K562 (cell line): ENCODE data around the gene INPP5D. TPM values are rescaled to one million over a fixed set of nuclear protein-coding genes. Genes with fewer than 3 reads are reported as not detected.

Source experiments
- ATAC-seq: fragments of 200-7000 bp; cut with Tn5 transposase; 3 replicates; pipeline ENCODE4 v1.9.1; 2020; ENCODE audit warnings: moderate library complexity
- BruUV-seq: library from RNA; stranded (reverse); fragments of 400-500 nt; replicated peaks from 2 replicates; lab custom pipeline; 2021; lab: Mats Ljungman, UMichigan
- CTCF ChIA-PET: fragments of 300-600 bp; formaldehyde crosslinking; extraction: SDS; loops from one replicate; lab custom pipeline; 2021; ENCODE audit warnings: low intra/inter-chr PET ratio; lab: Yijun Ruan, JAX
- POLR2A ChIA-PET: fragments of 300-600, 350-650 bp; sonication (Branson Sonifier 250); formaldehyde crosslinking; extraction: SDS; loops from one replicate; lab custom pipeline; 2021; ENCODE audit warnings: antibody characterized with exemption, inconsistent platforms; lab: Yijun Ruan, JAX
- DNase-seq, 4 experiments: peaks; one replicate each; pipeline versions ENCODE4 v3.0.0 to v3.0.0-alpha.2; 2011 to 2018; ENCODE audit warnings: low spot score in 3 of 4, mixed read lengths in 3 of 4; ENCODE audit errors: extremely low read depth in 1 of 4
- FAIRE-seq: peaks from 2 replicates; lab custom pipeline; 2011; peaks lifted over from hg19 to GRCh38; lab: Jason Lieb, UNC
- H2AFZ ChIP-seq: 2 replicates; pipeline ENCODE4 v1.6.0; 2011; ENCODE audit warnings: low read depth, low read length, control low read depth, inconsistent platforms
- H3K27ac ChIP-seq: fragments of 200-600 bp; 3 replicates; pipeline ENCODE4 v1.8.0; 2011; ENCODE audit warnings: low read depth, mild to moderate bottlenecking, control low read depth, inconsistent platforms, low read length, moderate library complexity, mixed read lengths; ENCODE audit errors: extremely low read depth
- H3K27me3 ChIP-seq, 2 experiments: fragments of 300-600 bp in 1 of 2; 2 replicates in 1 of 2; 3 replicates in 1 of 2; pipeline versions ENCODE4 v1.6.0 to v1.8.0; 2011; ENCODE audit warnings: inconsistent platforms in 2 of 2, low read length in 2 of 2, mild to moderate bottlenecking in 1 of 2, mixed read lengths in 1 of 2, moderate library complexity in 1 of 2; ENCODE audit not compliant: control insufficient read depth in 2 of 2, insufficient read depth in 2 of 2
- H3K36me3 ChIP-seq: fragments of 300-600 bp; 3 replicates; pipeline ENCODE4 v1.8.0; 2011; ENCODE audit warnings: mild to moderate bottlenecking, low read length, inconsistent platforms; ENCODE audit not compliant: control insufficient read depth, insufficient read depth
- H3K4me1 ChIP-seq, 2 experiments: fragments of 200-600 bp in 1 of 2; replicated peaks in 1 of 2; 2 replicates in 1 of 2; 3 replicates in 1 of 2; pipeline versions ENCODE4 v1.5.1 to v1.8.0; 2011; ENCODE audit warnings: inconsistent platforms in 2 of 2, low read length in 2 of 2, mild to moderate bottlenecking in 1 of 2, mixed read lengths in 1 of 2, moderate library complexity in 1 of 2; ENCODE audit not compliant: control insufficient read depth in 2 of 2, insufficient read depth in 2 of 2
- H3K4me2 ChIP-seq: 2 replicates; pipeline ENCODE4 v1.6.1; 2011; ENCODE audit warnings: low read length, control low read depth, inconsistent platforms, mixed read lengths; ENCODE audit not compliant: insufficient read depth
- H3K4me3 ChIP-seq: fragments of 200-600 bp; sonication (generic), shearing (Covaris generic); 2 replicates; pipeline ENCODE4 v1.5.1; 2016; ENCODE audit warnings: control low read depth, inconsistent platforms
- H3K79me2 ChIP-seq: fragments of 200-600 bp; 3 replicates; pipeline ENCODE4 v1.8.0; 2011; ENCODE audit warnings: low read length, inconsistent platforms; ENCODE audit not compliant: control insufficient read depth, insufficient read depth
- H3K9ac ChIP-seq, 2 experiments: 2 replicates each; pipeline versions ENCODE4 v1.6.0 to v1.6.1; 2011; ENCODE audit warnings: low read depth in 2 of 2, low read length in 2 of 2, control low read depth in 1 of 2, inconsistent platforms in 1 of 2, mild to moderate bottlenecking in 1 of 2, mixed read lengths in 1 of 2; ENCODE audit not compliant: insufficient read depth in 1 of 2
- H3K9me1 ChIP-seq: one replicate; pipeline ENCODE4 v1.6.0; 2011; ENCODE audit warnings: inconsistent platforms, mild to moderate bottlenecking, low read length, moderate library complexity; ENCODE audit not compliant: control insufficient read depth, insufficient read depth
- H3K9me3 ChIP-seq: replicated peaks from 2 replicates; pipeline ENCODE4 v1.5.1; 2011; ENCODE audit warnings: low read depth, low read length, inconsistent platforms; ENCODE audit not compliant: control insufficient read depth, insufficient read depth
- H4K20me1 ChIP-seq: replicated peaks from 2 replicates; pipeline ENCODE4 v1.6.1; 2011; ENCODE audit warnings: low read length, inconsistent platforms, mixed read lengths; ENCODE audit not compliant: control insufficient read depth, insufficient read depth
- ATF7 ChIP-seq: fragments of 450-650 bp; IDR thresholded peaks from 2 replicates; pipeline ENCODE4 v1.7.1; 2014; ENCODE audit warnings: mild to moderate bottlenecking, moderate library complexity
- BRD4 ChIP-seq: fragments of 200-600 bp; sonication (generic); IDR thresholded peaks from 2 replicates; pipeline ENCODE4 v1.6.1; 2017; ENCODE audit warnings: inconsistent platforms
- CBX8 ChIP-seq: fragments of 200-600 bp; sonication (generic); IDR thresholded peaks from 2 replicates; pipeline ENCODE4 v1.6.1; 2012; ENCODE audit warnings: borderline replicate concordance, mixed run types, low read depth, mild to moderate bottlenecking, moderate library complexity, mixed read lengths, low read length, control low read depth, inconsistent platforms; ENCODE audit not compliant: poor library complexity, severe bottlenecking; ENCODE audit errors: extremely low read depth
- ESRRB ChIP-seq: fragments of 250-450 bp; sonication (Bioruptor Pico); IDR thresholded peaks from 2 replicates; pipeline ENCODE4 v1.5.0; 2020; ENCODE audit warnings: mild to moderate bottlenecking, moderate library complexity, borderline replicate concordance
- EZH2 ChIP-seq: IDR thresholded peaks from 2 replicates; pipeline ENCODE4 v1.6.1; 2012; ENCODE audit warnings: low read depth, mild to moderate bottlenecking, inconsistent platforms, low read length, borderline replicate concordance
- FUS ChIP-seq: fragments of 200-400 bp; formaldehyde crosslinking; optimal IDR thresholded peaks from 2 replicates; pipeline ENCODE3; 2017; ENCODE audit warnings: low read depth, low read length
- GATAD2A ChIP-seq: fragments of 450-650 bp; IDR thresholded peaks from 2 replicates; pipeline ENCODE4 v1.6.1; 2017
- HNRNPUL1 ChIP-seq: fragments of 200-400 bp; formaldehyde crosslinking; IDR thresholded peaks from 2 replicates; pipeline ENCODE4 v1.6.1; 2017; ENCODE audit warnings: low read length
- NR2C2 ChIP-seq, 2 experiments: fragments of 200-800 bp in 1 of 2; sonication (Bioruptor generic) in 1 of 2; sonication (generic) in 1 of 2; formaldehyde crosslinking in 1 of 2; IDR thresholded peaks; 2 replicates each; pipeline versions ENCODE4 v1.6.1 to v1.8.0; 2016 to 2022; ENCODE audit warnings: mild to moderate bottlenecking in 1 of 2, missing compliant biosample characterization in 1 of 2, missing genetic modification characterization in 1 of 2, missing genetic modification reagents in 1 of 2
- OTX1 ChIP-seq: fragments of 450-650 bp; formaldehyde crosslinking; IDR thresholded peaks from 2 replicates; pipeline ENCODE4 v1.4.0; 2022; ENCODE audit warnings: mild to moderate bottlenecking
- POLR2AphosphoS2 ChIP-seq: IDR thresholded peaks from 2 replicates; pipeline ENCODE4 v1.6.1; 2012; ENCODE audit warnings: low read length, improper control_type of control experiment
- RAD21 ChIP-seq, 2 experiments: fragments of 250-450 bp in 1 of 2; fragments of 450-650 bp in 1 of 2; sonication (Bioruptor Pico) in 1 of 2; formaldehyde crosslinking in 1 of 2; IDR thresholded peaks in 1 of 2; conservative IDR thresholded peaks in 1 of 2; 2 replicates each; pipeline versions ENCODE4 v1.4.0 to v1.8.0; 2020 to 2022; ENCODE audit warnings: mild to moderate bottlenecking in 2 of 2, moderate library complexity in 1 of 2
- SMARCE1 ChIP-seq: fragments of 450-650 bp; IDR thresholded peaks from 2 replicates; pipeline ENCODE4 v1.7.1; 2016; ENCODE audit warnings: mild to moderate bottlenecking
- TCF7L2 ChIP-seq: fragments of 150-350 bp; IDR thresholded peaks from 2 replicates; pipeline ENCODE4 v1.6.1; 2016; ENCODE audit warnings: low read depth, mild to moderate bottlenecking, low read length, moderate library complexity
- TGIF2 ChIP-seq: sonication (generic); formaldehyde crosslinking; IDR thresholded peaks from 2 replicates; pipeline ENCODE4 v1.8.1; 2022; ENCODE audit warnings: mild to moderate bottlenecking, missing genetic modification reagents, moderate library complexity
- THRA ChIP-seq: fragments of 450-650 bp; IDR thresholded peaks from 2 replicates; pipeline ENCODE4 v1.6.1; 2017; ENCODE audit warnings: mild to moderate bottlenecking, moderate library complexity
- THRB ChIP-seq: fragments of 450-650 bp; formaldehyde crosslinking; conservative IDR thresholded peaks from 2 replicates; pipeline ENCODE4 v1.4.0; 2022; ENCODE audit warnings: mild to moderate bottlenecking, missing genetic modification characterization
- ZNF224 ChIP-seq: sonication (generic); formaldehyde crosslinking; IDR thresholded peaks from 2 replicates; pipeline ENCODE4 v1.8.0; 2022; ENCODE audit warnings: mild to moderate bottlenecking, missing genetic modification reagents
- ZNF76 ChIP-seq: fragments of 250-450 bp; sonication (Bioruptor Pico); IDR thresholded peaks from 2 replicates; pipeline ENCODE4 v1.4.0; 2020; ENCODE audit warnings: mild to moderate bottlenecking, moderate library complexity, borderline replicate concordance
- ZSCAN29 ChIP-seq: fragments of 450-650 bp; IDR thresholded peaks from 2 replicates; pipeline ENCODE4 v1.6.1; 2017
- WGBS: fragments of 100-300 bp; shearing (Covaris generic); methylation state at CpG from one replicate; pipeline ENCODE4 v1.1.6; 2016; ENCODE audit warnings: low coverage, mixed read lengths; ENCODE audit not compliant: insufficient coverage; ENCODE audit errors: missing lambda C conversion rate; 5-methylcytosine and 5-hydroxymethylcytosine counted together
- in situ Hi-C: fragments of 300-500 bp; cut with MboI; formaldehyde crosslinking; loops from 4 replicates; pipeline ENCODE4 v1.15.0; 2018; ENCODE audit warnings: inconsistent platforms, mixed read lengths
- intact Hi-C: fragments of 100-400 bp; cut with micrococcal nuclease; formaldehyde crosslinking; loops from 2 replicates; pipeline ENCODE4 v1.14.2; 2022
- polyA plus RNA-seq, 8 experiments: library from polyadenylated mRNA; depleted of rRNA in 4 of 8; stranded (reverse) in 5 of 8; unstranded in 3 of 8; fragments of >200 nt; fragmentation: Nextera tagmentation in 2 of 8; fragmentation: Illumina TruSeq in 1 of 8; extraction: Ambion mirVana in 2 of 8; extraction: Trizol in 1 of 8; gene quantifications; 2 replicates each; pipeline versions ENCODE4 v1.2.1 to v1.2.3, GENCODE V29; 2011 to 2014; ENCODE audit warnings: inconsistent platforms in 1 of 8, missing spikeins in 1 of 8
- total RNA-seq, 7 experiments: library from RNA; depleted of rRNA in 6 of 7; stranded (reverse); fragments of >200 nt in 6 of 7; fragmentation: Illumina TruSeq in 2 of 7; extraction: Trizol in 2 of 7; gene quantifications; 2 replicates each; pipeline versions ENCODE4 v1.2.1 to v1.2.3, GENCODE V29; 2011 to 2021; ENCODE audit warnings: low replicate concordance in 1 of 7

Gene INPP5D
- total and polyA plus RNA-seq, 9 of the 15 experiments (the other 6 are each of a cell fraction or from before 2014, with no cell fraction given), result 0.55 to 6.2 (median 2.2) TPM

- Histone ChIP-seq H2AFZ (no peak overlapping the region), H3K79me2 (no peaks in the 10 kb centered on the region), H4K20me1 (no peaks in the 10 kb centered on the region), H3K4me2 (no peak overlapping the region), H3K4me3 (no peak overlapping the region), H3K36me3 (no peaks in the 10 kb centered on the region), H3K9me1 (no peaks in the 10 kb centered on the region), H3K27ac (no peak overlapping the region), H3K9ac (no peak overlapping the region), H3K9me3 (no peaks in the 10 kb centered on the region; the same call in 1 of the 2 replicates), H3K4me1 (peaks cover 0 to 3% of the 10 kb centered on the region in 2 experiments; a peak in 3 of 5 replicates), H3K27me3 (no peaks in the 10 kb centered on the region)
- ATAC-seq (no peak), DNase-seq (no peak), FAIRE-seq (no peak)
- 50% methylated on average over 4 of the region's 5 CpGs for WGBS
- TF ChIP-seq ESRRB (CRISPR knock-in tag) (no peak), CBX8 (no peak), TCF7L2 (no peak), GATAD2A (no peak), HNRNPUL1 (no peak), ZSCAN29 (no peak), SMARCE1 (no peak), EZH2 (no peak), ZNF224 (CRISPR knock-in tag) (no peak), OTX1 (CRISPR knock-in tag) (no peak), ZNF76 (no peak), FUS (no peak), RAD21 (CRISPR knock-in tag; conservative IDR thresholded peaks at IDR 0.05 in 1 of 2, IDR thresholded peaks at IDR 0.05 in 1 of 2) (no peak), POLR2AphosphoS2 (no peak), THRA (no peak), THRB (no peak), NR2C2 (CRISPR knock-in tag; IDR thresholded peaks at IDR 0.05) (no peak), NR2C2 (tag; IDR thresholded peaks at IDR 0.05) (no peak), TGIF2 (no peak), BRD4 (no peak), ATF7 (no peak)
- in situ Hi-C loops, result no loop called here
- BruUV-seq, result no TSS peak
- CTCF ChIA-PET, result no interaction called here
- intact Hi-C loops, result no loop called here
- POLR2A ChIA-PET, result interaction anchor here (0.7 to 1.2 kb wide), 2 partner anchors 14 to 16 kb away, joined by 3 to 4 read pairs; no protein-coding TSS in a partner anchor
Measured at GRCh38 chr2:233203060-233203459, 142.9 kb downstream of the INPP5D start.
